Activated CD4-positive, alpha-beta T cell treated with anti-CD3 and anti-CD28 coated beads, Interleukin-2, Interleukin-6, amounts not matched to agents 100 ng/mL and 50 ng/mL, durations not matched to agents 16 hours and 8 hours (primary cell): ENCODE data around the gene AGXT.

Experiments
- DNase-seq: peaks from one replicate; pipeline ENCODE4 v3.0.0-alpha.2; 2020

AGXT gene

DNA sequence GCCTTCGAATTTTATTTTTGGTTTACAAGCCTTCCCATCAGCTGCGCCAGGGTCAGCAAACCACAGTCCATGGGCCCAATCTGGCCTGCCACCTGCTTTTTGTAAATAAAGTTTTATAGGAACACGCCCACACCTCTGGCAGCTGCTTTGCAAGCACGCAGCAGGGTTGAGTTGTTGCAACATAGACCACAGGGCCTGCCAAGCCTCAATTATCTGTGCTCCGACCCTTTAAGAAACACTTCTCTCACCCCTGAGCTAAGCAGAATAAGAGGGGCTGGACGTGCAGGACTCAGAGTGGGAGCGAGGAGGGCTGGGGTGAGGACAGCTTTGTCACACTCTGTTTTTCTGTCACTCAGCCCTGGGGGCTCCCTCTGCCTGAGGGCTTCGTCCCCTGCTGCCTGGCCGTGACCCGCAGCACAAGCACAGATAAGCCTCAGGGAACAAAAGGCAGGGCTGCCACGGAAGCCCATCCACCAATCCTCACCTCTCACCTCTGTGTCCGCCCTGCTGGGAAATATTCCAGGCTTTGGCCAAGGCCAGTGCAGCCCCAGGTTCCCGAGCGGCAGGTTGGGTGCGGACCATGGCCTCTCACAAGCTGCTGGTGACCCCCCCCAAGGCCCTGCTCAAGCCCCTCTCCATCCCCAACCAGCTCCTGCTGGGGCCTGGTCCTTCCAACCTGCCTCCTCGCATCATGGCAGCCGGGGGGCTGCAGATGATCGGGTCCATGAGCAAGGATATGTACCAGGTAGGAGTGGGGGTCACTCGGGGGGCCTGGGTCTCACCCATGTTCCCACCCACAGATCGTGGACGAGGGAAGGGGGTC is at the start of gene AGXT:
TSS of gene AGXT (plus strand) at position 539 of the 823 bp plus-strand sequence. CDS start at position 581, 42 bp downstream.
- no peak for DNase-seq

DNA sequence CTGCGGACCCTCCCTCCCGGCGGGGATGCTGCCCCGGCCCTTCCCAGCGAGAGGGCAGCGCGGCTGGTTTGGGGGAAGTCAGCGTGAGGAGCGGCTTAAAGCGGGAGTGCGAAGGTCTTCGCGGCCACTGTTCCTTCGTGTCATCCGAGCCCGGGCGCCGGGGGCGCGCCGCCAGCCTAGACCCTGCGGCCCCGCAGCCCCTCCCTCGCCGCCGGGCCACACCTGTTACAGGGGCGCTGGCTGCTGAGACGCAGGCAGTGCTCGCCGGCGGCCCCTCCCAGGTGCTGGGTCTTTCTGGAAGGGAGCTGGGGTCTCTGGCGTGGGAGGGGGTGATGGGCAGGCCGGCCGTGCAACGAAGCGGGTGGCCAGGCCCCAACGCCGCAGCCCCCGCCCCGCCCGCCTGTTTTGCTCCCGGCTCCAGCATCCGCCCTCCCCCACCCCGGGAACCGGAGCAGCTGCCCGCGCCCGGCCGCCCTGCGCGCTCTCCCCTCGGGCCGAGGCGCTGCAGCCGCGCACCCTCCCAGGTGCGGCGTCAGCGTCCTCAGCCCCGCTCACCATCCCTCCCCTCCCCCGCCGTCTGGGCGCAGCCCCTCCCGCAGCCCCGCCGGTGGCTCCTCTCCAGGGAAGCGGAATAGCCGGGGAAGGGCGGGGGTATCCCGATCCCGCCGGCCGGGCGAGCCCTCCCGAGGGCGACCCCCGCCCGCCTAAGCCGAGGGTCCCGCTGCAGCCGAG is 49.3 kb upstream of the AGXT start:
- DNase-seq, result no peak

DNA sequence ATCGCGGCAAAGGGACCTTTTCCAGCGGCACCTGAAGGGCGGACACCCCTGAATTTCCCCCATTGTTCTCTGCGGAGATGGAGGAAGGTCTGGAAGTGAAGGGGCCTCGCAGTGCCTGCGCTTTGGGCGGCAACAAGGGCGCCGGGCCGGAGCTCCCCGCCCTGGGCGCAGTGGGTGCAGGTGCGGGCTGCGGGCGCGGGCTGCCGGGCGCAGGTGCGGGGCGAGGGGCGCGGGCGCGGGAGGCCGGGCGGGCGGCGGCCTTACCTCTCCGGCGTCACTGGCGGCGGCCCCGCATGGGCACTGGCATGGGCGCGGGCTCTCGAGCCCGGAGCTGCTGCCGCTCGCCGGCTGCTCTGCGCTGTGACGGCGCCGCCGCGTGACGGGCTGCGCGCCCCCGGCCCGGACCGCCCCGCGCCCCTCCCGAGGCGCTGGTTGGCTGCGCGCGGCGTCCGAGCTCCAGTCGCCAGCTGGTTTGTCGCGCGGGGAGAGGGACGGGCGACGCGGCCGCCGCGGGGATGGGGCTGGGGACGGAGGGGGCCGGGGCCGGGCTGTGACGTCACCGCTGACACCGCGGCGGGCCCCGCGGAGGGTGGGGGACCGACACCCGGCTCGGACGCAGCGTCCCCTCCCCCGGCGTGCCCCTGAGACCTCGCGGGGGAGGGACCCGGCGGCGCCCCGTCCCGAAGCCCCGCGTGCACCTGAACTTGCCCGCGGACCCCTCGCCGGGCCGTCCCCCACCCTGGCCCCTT is 48.6 kb upstream of the AGXT start, which contains the start of gene KIF1A:
TSS of gene KIF1A (minus strand) at position 362 of the 749 bp plus-strand sequence. CDS start 22,467 bp downstream, outside the sequence.
- DNase-seq, result no peak

DNA sequence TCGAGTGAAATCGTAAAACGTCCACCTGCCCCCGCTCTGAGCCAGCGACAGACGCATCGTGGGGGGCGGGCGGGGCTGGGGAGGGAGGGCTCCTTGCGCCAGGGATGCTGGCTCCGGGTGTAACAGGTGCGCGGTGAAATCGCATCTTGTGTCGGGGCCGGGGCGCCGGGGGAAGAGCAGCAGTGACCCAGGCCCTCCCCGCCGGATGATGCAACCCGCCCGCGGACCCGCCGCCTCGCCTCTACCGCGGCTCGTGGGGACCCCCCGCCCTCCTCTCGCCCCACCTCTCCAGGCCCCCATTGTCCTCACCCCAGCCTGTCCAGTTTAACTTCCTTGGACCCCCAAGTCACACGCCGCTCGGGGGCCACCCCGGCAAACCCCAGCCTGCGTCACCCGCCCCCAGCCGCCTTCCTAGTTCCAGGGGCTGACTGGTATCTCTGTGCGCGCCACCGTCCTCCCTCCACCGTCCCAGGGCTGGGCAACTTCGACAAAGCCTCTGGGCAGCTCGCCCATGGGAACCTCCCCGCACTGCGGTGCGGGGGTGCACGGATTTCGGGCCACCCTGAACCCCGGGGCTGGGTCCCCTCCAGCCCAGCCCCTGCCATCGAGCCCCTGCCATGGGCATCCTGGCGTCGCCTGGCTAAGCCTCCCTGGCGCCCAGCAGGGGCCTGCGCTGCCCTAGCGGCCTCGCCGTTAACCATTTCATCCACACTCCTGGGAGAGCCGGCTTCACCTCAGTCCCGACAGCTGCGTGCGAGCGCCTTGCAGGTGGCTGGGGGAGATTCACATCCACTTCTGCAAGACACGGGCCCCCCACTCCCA is 47.8 kb upstream of the AGXT start:
- DNase-seq, result no peak

DNA sequence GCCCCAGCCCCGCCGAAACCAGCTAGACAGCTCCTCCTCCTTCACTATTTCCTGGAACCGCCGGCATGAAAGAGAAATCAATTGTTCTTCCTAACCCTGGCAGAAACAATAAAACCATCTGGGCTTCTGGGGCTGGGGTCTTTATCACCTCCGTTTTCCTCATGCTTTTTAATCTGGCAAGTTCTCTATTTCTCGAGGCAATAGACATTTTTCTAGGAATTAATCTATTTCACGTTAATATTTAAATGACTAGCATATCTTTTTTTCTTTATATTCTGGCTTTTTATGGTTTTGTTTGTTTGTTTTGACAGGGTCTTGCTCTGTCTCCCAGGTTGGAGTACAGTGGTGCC is 47.2 kb upstream of the AGXT start:
- DNase-seq, result no peak

DNA sequence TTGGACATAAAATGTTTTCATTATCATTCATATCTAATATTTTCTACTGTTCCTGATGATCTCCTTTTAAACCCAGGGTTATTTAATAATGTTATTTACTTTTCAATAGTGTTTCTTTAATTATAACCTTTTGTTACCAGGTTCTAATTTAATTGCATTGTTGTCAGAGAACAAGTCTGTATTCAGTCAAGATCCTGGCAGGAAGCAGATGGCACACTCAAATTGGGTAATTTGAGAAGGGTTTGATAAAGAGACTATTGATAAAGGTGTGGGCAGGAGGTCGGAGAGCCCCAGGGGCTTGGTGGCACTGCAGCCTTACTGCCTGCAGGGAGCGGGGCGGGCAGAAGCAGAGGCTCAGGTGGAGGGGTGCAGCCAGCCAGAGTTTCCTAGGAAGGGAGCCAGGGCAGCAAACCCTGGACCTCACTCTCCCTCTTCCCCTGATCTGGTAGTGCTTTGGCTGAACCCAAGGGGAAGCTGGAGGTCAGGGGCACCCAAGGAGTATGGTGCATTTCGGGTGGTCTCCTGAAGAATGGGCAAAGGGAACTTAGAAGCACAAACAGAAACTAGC is 46.3 kb upstream of the AGXT start:
- no peak for DNase-seq

DNA sequence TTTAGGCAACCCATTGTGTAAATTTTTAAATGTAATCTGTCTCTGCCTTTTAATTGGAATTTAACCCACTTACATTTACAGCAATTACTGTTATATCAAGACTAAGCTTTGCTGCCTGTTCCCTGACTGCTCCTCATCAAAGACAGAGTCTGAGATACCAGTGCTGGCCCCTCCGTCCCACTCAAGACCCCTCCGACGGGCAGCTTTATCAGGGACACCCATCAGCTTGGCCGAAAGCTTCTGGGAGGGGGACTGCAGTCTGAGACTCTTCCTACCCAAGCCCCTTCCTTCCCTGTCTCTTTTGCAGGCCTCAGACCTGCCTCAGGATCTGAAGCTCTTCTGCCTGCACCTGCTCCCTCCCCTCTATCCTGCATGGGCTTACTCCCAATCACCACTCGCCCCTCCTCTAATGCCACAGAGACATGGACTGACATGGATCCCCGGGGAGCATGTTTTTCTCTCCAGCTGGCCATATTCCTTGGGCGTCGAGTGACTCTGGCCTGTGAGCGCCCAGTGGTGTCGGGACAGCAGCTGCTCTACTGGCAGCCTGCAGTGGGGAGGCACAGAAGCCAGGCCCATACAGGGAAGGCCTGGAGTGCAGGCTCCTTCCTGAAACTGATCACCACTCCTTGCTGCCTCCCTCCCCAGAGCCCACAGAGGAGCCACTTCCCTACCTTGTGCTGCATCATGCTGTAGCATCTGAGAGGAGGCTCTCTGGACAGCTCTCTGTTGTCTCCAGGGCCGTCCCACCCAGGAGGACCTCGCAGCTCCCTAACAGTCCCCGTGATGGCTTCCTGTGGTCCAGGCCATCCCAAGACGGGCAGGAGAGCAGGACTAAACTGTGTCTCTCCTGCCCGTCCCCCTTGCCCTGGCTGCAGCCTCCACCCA is 44.9 kb upstream of the AGXT start:
- no peak for DNase-seq

DNA sequence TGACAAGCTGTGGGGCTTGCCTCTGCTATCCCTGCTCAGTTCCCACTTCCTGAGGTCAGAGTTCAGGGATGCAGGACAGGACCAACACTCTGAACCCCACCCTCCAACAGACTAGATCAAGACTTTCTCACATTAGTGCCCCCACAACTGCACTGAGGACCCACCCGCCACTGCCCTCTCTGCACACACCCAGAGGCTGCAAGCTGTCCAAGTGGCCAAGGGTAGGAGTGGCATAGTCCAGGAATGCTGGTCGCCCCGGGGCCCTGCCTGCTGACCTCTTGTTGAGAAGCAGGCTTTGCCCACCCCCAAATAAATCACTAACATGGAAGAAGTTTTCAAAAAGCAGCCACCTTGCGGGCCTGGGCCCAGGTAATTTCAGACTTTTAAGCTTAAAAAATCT is 43.1 kb upstream of the AGXT start:
- no peak for DNase-seq

DNA sequence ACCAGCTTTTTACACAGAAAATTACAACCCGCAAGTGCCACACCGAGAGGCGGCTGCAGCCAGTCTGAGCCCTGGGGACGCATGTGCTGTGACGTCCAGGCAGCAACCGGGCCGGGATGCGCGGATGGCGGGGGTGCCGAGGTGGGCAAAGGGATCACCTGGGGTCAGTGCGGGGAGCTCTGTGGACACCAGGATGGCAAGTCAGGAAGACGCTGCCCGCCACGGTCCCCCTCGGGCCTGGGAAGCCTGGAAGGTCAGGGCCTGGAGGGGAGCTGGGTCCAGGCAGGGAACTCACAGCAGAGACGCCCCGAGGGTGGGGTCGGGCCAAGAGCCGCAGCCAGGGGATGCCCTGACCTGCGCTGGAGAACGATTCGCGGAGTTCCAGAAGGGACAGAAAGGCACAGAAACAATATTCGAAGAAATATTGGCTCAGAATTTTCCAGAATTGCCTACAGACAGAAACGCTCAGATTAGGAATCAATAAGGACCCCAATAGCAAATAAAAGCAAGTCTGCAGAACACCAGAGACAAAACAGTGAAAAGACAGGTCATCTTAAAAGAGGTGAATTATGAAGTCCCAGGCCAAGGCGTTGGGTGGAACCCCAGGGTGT is 36.9 kb upstream of the AGXT start:
- no peak for DNase-seq

DNA sequence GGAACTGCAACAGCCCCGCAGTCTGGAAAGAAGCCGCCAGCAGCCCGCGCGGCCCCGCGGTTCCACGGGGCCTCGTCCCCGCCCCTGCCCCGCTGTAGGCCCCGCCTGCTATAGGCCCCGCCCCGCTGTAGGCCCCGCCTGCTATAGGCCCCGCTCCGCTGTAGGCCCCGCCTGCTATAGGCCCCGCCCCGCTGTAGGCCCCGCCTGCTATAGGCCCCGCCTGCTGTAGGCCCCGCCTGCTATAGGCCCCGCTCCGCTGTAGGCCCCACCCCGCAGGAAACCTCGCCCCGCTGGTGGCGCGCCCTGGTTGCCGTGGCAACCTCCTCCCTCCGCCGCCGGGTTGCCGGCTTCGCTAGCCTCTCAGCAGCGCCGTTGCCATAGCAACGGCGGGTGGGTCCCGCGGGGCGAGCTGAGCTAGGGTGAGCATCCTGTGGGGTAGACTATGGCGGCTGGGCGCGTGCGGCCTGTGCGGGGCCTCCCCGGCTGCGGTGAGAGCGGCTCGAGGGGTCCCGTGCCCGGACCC is 36.4 kb upstream of the AGXT start:
- peak; percentile 98 for DNase-seq

DNA sequence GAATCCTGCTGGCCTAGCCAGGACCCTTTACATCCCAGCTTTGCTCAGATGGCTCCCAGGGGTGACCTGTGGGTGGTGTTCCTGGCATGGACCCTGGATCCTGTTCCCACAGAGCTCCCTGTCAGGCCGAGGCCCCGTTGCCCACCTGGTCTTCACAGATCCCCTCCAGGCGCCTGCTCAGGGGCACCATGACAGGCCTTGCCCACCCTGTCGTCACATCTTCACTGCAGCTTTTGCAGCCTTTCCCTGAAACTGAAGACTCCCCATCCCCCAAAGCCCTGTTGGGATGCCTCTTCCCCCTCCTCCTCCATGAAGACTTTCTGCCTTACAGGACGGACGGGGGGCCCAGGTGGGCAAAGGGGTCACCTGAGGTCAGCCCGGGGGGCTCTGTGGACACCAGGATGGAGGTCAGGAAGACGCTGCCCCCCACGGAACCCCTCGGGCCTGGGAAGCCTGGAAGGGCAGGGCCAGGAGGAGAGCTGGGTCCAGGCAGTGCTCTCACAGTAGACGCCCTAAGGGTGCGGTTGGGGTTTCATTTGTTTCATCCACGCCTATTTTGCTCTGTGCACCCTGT is 35.6 kb upstream of the AGXT start:
- DNase-seq, result no peak

DNA sequence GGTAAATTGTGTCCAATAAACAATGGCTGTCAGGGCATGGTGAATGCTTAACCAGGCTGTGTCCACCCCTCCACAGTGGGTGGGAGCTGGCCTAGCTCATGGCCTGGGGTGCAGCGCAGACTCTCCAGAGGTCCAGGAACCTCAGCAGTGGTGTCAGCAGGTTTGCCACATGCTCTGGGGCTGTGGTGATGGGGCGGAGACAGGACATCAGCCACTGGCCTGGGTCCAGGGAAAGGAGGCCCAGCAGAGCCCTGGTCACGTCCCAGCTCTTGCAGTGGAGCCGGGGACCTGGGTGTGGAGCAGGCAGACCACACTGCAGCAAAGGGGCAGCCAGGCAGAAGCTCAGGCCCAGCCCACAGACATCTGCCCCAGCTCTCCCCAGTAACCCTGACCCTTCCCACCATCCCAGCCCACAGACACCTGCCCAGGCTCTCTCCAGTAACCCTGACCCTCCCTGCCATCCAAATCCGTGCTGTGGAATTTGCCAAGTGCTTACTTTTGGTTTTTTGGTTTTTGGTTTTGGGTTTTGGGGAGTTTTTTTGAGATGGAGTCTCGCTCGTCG is 34.8 kb upstream of the AGXT start:
- DNase-seq, result no peak

DNA sequence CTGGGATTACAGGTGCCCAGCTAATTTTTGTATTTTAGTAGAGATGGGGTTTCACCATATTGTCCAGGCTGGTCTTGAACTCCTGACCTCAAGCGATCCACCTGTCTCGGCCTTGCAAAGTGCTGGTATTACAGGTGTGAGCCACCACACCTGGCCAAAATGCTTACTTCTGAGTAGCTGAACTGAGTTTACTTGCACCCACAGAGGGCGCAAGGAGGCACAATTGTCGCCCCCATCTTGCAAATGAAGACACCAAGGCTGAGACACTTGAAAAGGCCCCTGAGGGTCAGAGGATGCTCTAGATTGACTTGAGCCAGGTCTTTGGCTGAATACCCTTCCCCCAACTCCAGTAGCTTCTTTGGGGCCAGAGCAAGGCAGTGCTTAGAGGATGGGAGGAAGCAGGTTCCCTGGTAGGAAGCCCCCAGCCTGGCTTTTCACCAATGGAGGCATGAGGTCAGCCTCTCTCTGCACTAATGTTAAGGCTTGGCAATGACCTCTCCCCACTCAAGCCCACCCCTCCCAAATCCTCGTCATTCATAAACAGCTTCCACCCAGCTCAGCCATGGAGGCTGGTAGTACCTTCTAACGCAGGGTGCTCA is 34.1 kb upstream of the AGXT start:
- no peak for DNase-seq

DNA sequence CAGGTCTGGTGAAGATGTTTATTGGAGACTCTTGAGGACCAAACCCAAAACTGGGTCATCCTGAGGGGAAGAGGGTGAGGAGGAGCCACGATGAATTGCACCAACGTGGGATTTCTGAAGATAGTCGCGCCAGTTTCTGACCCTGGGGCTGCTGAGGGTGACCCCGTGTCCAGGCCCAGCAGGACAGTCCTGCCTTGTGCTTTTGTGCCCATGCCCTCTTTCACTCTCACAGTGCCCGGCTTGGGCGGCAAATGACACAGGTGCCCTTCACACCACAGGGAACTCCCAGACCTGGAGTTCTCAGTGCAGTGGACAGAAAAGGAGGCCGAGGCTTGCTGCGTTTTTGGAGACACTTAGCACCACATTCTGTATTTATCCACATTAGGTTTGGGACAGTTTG is 33.1 kb upstream of the AGXT start:
- no peak for DNase-seq

DNA sequence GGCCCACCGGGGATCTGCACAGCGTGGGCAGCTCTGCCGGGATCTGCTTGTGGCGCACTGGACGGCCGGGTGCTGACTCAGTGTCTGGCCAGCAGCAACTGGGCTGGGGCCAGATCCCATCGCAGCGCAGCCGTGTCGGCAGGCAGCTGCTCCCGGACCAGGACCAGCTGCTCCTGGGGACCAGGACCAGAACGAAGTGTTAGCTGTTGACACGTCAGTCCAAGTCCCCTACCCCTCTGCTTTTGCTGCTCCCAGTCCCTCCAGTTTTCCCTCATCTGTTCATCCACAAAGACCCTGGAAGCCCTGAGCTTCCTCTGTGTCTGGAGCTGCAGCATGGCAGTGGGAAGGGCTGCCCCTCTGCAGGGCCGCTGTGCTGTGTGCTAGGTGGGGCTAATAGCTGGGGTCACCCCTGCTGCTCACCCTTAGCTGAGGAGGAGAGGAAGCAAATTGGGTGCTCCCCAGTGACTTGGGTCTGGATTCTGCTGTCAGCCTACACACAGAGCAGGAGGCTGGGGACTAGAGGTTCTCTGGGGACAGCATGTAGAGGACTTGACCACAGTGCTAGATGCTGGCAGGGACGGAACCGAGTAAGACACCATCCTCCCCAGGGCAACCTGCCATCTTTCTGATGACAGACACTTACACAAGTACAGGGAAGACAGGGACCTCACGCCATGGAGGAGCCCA is 31.7 kb upstream of the AGXT start:
- no peak for DNase-seq

DNA sequence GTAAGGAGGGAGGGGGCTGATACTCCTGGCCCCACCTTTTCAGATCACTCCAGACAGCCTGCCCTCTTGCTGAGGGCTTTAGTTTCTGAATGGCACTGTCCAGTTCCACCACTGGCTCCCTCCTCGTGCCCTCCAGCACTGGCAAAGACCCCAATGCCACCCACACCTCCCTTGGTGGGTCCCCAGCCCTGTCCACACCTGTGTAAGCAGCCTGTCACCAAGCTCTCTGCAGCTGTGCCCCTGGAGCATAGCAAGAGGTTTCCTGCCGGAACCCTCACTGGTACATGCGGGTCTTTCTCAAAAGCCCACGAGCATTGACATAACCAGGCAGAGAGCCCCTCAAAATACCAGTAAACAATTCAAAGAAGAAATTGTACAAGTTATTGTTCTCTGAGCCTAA is 31.0 kb upstream of the AGXT start:
- DNase-seq, result no peak

DNA sequence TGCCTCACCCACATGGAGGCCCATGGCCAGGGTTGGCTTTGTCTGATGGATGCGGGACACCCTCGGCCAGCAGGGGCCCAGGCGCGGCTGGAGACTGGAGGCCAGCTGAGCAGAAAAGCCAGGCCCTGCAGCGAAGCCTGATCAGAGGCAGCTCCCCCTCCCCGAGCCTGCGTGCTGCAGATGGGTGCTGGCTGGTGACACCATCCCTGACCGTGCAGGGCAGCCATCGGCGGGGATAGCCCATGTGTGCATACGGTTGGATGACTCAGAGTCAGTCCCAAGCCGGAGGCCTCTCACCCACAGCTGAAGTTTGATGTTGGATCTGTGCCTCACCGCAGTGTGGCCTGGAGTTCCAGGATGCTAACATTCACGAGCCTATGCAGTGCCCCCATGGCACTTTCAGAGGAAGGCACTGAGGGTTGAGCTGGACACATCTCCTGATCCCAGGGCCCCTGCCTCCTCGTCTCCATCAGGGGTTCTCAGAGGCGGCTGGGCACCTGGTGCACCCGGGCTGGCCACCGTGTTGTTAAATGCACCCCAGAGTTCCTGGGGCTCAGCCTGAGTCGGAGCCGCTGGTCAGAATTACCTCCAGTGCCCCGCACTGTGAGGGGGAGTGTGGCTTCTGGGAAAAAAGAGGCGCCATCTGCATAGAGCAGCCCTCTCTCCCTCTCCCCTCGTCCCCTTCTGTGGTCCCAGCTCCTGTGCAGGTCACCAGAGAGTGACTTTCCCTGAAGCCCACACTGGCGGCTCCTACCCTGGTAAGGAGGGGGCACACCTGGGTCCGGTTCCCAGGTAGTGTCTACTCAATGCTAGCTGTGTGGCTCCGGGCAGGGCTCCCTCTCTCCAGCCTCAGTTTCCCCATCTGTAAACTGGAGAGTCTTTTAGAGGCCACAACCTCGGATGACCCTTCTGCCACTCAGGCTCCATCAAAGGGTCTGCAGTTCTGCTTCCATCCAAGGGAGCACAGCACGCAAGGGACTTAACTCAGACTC is 29.2 kb upstream of the AGXT start:
- DNase-seq, result no peak
